Endothelial cell (in vitro differentiated cells): ENCODE results near the gene FBN2. TPM values are rescaled to one million over a fixed set of nuclear protein-coding genes. Genes with fewer than 3 reads are reported as not detected.
"Not testable (repeated sequence)": the region's sequence is repeated elsewhere in the genome, so short reads cannot be mapped to it uniquely, and the experiment has no call there.

Experiments used
- DNase-seq: peaks from one replicate; pipeline ENCODE4 v3.0.0; 2021; ENCODE audit warnings: low spot score
- H3K27ac Mint-ChIP-seq: one replicate; pipeline ENCODE4 v1.8.0; 2021; ENCODE audit warnings: mixed read lengths, inconsistent platforms; ENCODE audit not compliant: unreplicated experiment
- H3K27me3 Mint-ChIP-seq: one replicate; pipeline ENCODE4 v1.8.0; 2021; ENCODE audit warnings: mild to moderate bottlenecking, moderate library complexity, mixed read lengths, inconsistent platforms; ENCODE audit not compliant: unreplicated experiment
- H3K36me3 Mint-ChIP-seq: one replicate; pipeline ENCODE4 v1.8.0; 2021; ENCODE audit warnings: mild to moderate bottlenecking, low read depth, mixed read lengths, inconsistent platforms; ENCODE audit not compliant: unreplicated experiment
- H3K4me1 Mint-ChIP-seq: one replicate; pipeline ENCODE4 v1.8.0; 2021; ENCODE audit warnings: mild to moderate bottlenecking, mixed read lengths, inconsistent platforms; ENCODE audit not compliant: unreplicated experiment
- H3K4me3 Mint-ChIP-seq: one replicate; pipeline ENCODE4 v1.8.0; 2021; ENCODE audit warnings: mild to moderate bottlenecking, mixed read lengths, inconsistent platforms; ENCODE audit not compliant: unreplicated experiment
- H3K9me3 Mint-ChIP-seq: one replicate; pipeline ENCODE4 v1.8.0; 2021; ENCODE audit warnings: mixed read lengths, inconsistent platforms; ENCODE audit not compliant: unreplicated experiment
- total RNA-seq: library from RNA; stranded (reverse); fragmentation: NEBNext Ultra II Directional; extraction: Animal tissue kit (Norgen Biotek cat#: 25700); gene quantifications from one replicate; pipeline ENCODE4 v1.2.1, GENCODE V29; 2021; ENCODE audit not compliant: unreplicated experiment
- TF ChIP-seq, protein P1 (sequence below): fragments of 200-600 bp; sonication (generic); IDR thresholded peaks from one replicate; pipeline ENCODE4 v1.5.0; 2021; ENCODE audit warnings: antibody characterized with exemption; ENCODE audit not compliant: unreplicated experiment

Gene FBN2
- total RNA-seq, 1 donor from 2014 or later = 106 TPM

DNA sequence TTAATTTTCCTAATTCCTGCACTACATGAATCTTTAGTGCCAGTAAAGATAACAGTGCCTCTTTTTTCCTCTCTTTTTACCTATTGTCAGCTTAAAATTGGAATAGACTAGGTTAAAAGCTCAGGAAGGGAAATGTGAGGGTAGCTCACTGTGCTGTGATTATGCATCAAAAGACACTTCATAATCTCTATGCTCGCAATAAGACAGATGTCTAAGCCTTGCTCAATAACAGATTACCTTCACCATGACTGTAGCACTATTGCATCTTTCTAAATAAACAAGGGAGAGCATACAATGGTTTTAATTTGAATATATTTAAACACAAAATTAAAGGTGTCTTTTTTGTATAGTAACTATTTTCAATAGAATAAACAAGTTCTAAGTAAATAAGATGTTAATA lies 130.1 kb downstream of the FBN2 start:
- Mint-ChIP-seq H3K4me3 (no peak overlapping the region), H3K27me3 (no peaks in the 10 kb centered on the region), H3K36me3 (peaks cover 12% of the 10 kb centered on the region), H3K27ac (no peak overlapping the region), H3K9me3 (no peaks in the 10 kb centered on the region), H3K4me1 (peaks cover 5% of the 10 kb centered on the region)
- TF ChIP-seq, protein P1, sequence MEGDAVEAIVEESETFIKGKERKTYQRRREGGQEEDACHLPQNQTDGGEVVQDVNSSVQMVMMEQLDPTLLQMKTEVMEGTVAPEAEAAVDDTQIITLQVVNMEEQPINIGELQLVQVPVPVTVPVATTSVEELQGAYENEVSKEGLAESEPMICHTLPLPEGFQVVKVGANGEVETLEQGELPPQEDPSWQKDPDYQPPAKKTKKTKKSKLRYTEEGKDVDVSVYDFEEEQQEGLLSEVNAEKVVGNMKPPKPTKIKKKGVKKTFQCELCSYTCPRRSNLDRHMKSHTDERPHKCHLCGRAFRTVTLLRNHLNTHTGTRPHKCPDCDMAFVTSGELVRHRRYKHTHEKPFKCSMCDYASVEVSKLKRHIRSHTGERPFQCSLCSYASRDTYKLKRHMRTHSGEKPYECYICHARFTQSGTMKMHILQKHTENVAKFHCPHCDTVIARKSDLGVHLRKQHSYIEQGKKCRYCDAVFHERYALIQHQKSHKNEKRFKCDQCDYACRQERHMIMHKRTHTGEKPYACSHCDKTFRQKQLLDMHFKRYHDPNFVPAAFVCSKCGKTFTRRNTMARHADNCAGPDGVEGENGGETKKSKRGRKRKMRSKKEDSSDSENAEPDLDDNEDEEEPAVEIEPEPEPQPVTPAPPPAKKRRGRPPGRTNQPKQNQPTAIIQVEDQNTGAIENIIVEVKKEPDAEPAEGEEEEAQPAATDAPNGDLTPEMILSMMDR = no peak
- no peak for DNase-seq

DNA sequence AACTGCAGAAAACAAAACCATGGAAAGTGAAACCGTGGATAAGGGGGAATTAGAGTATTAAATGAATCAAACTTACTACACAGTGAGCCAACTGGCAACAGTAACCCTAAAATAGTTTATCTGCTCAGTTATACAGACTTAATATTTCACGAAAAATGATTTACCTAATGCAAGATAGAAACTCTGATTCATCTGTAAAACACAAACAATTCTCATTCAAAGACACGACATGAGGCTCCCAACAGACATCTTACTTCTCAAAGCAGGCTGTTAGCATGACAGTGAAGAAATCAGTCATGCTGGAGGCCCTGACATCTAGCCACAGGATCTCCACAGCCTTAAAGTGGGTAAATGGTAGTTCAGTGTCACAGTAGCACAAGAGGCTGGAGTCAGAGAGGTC lies 131.2 kb downstream of the FBN2 start:
- Mint-ChIP-seq H3K4me1 (peaks cover 5% of the 10 kb centered on the region), H3K9me3 (no peaks in the 10 kb centered on the region), H3K27me3 (no peaks in the 10 kb centered on the region), H3K27ac (no peak overlapping the region), H3K36me3 (peaks cover 12% of the 10 kb centered on the region), H3K4me3 (no peak overlapping the region)
- no peak for DNase-seq
- TF ChIP-seq, protein P1 = no peak

DNA sequence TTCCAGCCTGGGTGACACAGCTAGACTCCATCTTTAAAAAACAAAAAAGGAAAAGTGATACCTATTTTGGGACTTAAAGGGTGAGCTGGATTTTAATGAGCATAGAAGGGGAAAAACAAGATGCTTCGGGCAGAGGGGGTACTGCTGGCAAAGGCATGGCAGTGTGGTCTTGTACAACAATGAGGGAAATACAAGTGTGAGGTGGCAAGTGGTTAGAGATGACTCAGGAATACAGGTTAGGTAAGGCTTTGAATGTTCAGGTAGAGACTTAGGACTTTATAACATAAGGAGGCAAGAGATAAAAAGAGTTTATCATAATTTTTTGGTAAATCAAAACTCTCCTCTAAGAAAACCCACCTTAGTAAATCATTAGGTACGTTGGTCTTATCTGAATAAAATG lies 132.9 kb downstream of the FBN2 start:
- H3K27ac Mint-ChIP-seq = no peak overlapping the region
- no peaks in the 10 kb centered on the region for H3K9me3 Mint-ChIP-seq
- no peak overlapping the region for H3K4me3 Mint-ChIP-seq
- peaks cover 11% of the 10 kb centered on the region for H3K36me3 Mint-ChIP-seq
- DNase-seq = no peak
- H3K27me3 Mint-ChIP-seq = no peaks in the 10 kb centered on the region
- peaks cover 5% of the 10 kb centered on the region for H3K4me1 Mint-ChIP-seq
- TF ChIP-seq, protein P1 = no peak

DNA sequence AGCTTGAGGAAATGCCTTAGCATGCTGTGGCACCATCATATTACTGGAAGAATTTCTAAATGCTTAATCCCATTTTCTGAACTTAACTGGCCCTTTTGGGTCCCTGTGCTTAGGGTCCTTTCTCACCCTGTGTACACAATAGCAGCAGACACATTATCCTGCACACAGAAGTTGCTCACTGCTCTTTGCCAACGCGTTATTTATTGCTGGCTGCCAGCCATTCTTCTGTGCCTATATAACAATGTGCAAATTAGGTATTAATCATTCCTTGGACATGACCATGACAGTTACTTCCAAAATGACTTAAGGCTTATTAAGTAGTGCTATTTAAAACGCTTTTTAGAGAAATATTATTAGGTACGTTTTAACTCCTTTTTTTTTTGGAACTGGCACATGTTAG lies 134.7 kb downstream of the FBN2 start:
- TF ChIP-seq, protein P1 = no peak
- no peaks in the 10 kb centered on the region for H3K9me3 Mint-ChIP-seq
- DNase-seq = no peak
- no peak overlapping the region for H3K4me3 Mint-ChIP-seq
- H3K27me3 Mint-ChIP-seq = no peaks in the 10 kb centered on the region
- H3K27ac Mint-ChIP-seq = no peak overlapping the region
- H3K4me1 Mint-ChIP-seq = no peaks in the 10 kb centered on the region
- peaks cover 14% of the 10 kb centered on the region for H3K36me3 Mint-ChIP-seq

DNA sequence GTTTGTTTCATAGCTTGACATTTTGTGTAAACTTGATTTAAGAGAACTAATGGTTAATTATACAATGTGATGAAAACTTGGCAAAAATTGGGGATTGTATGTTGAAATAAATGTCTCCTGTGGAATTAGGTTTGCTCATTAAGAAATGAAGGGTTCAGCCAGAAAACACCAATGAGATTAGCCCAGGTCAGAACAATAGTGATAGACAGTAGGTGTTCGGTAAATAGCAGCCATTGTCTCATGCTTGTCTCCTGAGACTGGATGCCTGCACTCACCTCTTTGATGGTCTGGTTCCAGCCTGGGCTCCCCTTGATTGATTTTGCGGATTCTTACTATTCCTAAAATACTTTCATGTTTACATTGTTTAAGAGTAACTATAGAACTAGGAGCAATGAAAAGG lies 135.5 kb downstream of the FBN2 start:
- Mint-ChIP-seq H3K4me1 (no peaks in the 10 kb centered on the region), H3K27me3 (no peaks in the 10 kb centered on the region)

DNA sequence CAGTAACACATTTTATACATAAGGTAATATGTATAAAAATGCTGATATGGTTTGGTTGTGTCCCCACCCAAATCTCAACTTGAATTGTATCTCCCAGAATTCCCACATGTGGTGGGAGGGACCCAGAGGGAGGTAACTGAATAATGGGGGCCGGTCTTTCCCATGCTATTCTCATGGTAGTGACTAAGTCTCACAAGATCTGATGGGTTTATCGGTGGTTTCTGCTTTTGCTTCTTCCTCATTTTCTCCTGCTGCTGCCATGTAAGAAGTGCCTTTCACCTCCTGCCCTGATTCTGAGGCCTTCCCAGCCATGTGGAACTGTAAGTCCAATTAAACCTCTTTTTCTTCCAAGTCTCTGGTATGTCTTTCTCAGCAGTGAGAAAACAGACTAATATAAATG lies 137.3 kb downstream of the FBN2 start:
- H3K27me3 Mint-ChIP-seq, H3K4me1 Mint-ChIP-seq, DNase-seq, H3K4me3 Mint-ChIP-seq, H3K36me3 Mint-ChIP-seq, H3K27ac Mint-ChIP-seq, H3K9me3 Mint-ChIP-seq: not testable (repeated sequence)

More for the DNA sequence above, 135.5 kb downstream of the FBN2 start:
- no peaks in the 10 kb centered on the region for H3K9me3 Mint-ChIP-seq
- H3K36me3 Mint-ChIP-seq = peaks cover 14% of the 10 kb centered on the region
- TF ChIP-seq, protein P1 = no peak
- no peak overlapping the region for H3K27ac Mint-ChIP-seq
- no peak overlapping the region for H3K4me3 Mint-ChIP-seq
- no peak for DNase-seq
